ENCODE results near the gene KMT5C.

DNA sequence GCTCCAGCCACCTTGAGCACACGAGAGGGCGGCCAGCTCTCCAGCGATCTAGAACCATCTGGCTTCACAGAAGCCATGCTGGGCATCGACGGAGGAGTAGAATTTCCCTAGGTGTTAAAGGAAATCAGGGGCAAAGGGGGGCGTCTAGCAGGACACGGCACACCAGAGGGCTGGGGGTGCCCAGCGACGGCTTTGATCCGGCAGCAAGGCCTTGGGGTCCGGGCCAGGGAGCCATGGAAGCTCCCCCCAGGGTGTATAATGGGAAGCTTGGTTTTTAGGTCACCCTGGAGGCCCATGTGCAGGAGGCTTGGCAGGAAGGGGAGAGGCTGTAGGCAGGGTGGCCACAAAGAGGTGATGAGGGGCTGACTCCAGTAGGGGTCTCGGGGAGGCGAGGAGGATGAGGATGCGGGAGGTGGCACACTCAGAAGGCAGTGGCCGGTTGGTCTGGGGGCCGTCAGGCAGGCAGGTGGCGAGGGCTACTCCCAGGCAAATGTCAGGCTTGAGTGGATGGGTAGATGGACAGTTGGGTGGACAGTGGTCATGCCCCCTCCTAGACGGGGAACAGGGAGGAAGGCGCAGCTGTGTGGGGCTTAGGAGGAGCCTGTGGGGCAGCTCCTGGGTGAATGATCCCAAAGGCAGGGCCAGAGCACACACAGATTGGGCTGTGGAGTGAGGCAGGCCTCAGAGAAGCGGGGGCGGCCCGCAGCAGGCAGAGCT lies 5.6 kb downstream of the KMT5C start:
- TF ChIP-seq YY1 (IDR thresholded peaks at IDR 0.05; ENCODE audit: insufficient read depth, insufficient read length) (no peak), ZNF274 (IDR thresholded peaks at IDR 0.05; ENCODE audit: low read depth, low read length) (no peak), SUZ12 (IDR thresholded peaks at IDR 0.05; ENCODE audit: extremely low read depth, insufficient read depth, insufficient read length) (no peak)

All from NT2/D1 (cell line).